Coronary artery (tissue), 2 donors: ENCODE results near the gene LILRB1.

Experiments
- DNase-seq: peaks from one replicate; pipeline ENCODE4 v3.0.0-alpha.2; 2017; ENCODE audit warnings: low spot score
- H3K27ac ChIP-seq, 2 donors: fragments of 200-600 bp; sonication (generic); one replicate each; pipeline ENCODE4 v1.5.1; 2016 to 2019
- H3K4me3 ChIP-seq: fragments of 200-600 bp; sonication (generic); 2 replicates; pipeline ENCODE4 v1.5.1; 2016; ENCODE audit warnings: mild to moderate bottlenecking, moderate library complexity
- CTCF ChIP-seq: fragments of 200-600 bp; sonication (generic); IDR thresholded peaks from one replicate; pipeline ENCODE4 v1.5.1; 2019; ENCODE audit warnings: antibody characterized with exemption

Gene LILRB1

DNA sequence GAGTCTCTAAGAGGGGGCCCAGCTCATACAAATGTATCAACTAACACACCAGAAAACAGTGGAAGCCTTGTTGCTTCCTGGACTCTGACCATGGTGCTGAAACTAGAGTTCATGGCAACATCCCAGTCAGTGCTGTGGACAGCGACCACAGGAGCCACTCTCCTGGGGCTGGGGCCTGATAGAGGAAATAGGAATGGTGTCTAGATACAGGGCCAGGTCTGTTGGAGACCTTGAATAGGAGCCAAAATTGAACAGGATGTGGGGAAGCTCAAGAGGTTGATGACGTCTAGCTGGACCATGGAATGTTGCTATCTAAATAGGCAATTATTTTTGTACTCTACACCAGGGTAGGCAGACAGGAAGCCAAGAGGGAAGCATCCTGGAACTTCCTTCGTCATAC is 54.2 kb downstream of the LILRB1 start:
- Histone ChIP-seq H3K4me3 (no peak overlapping the region), H3K27ac (no peak overlapping the region)
- no peak for TF ChIP-seq CTCF
- no peak for DNase-seq
